GM12891 (cell line): ENCODE data around the gene SAP130.

ENCODE experiments used
- POLR2AphosphoS5 ChIP-seq: IDR thresholded peaks from 2 replicates; pipeline ENCODE4 v1.6.1; 2011; ENCODE audit warnings: low read depth, low read length, control low read depth
- TAF1 ChIP-seq: IDR thresholded peaks from 2 replicates; pipeline ENCODE4 v1.6.1; 2011; ENCODE audit warnings: low read depth, low read length, control low read depth

- no peak for TF ChIP-seq TAF1
- no peak for TF ChIP-seq POLR2AphosphoS5
Observed at GRCh38 chr2:128028668-128029054, 802 bp upstream of the SAP130 start.
